GM19467 (cell line): ENCODE results near the gene FARSA.
"Not testable (repeated sequence)": the region's sequence is repeated elsewhere in the genome, so short reads cannot be mapped to it uniquely, and the experiment has no call there.

ENCODE experiments used
- ATAC-seq: cut with Tn5 transposase; IDR thresholded peaks from one replicate; pipeline ENCODE4 v1.9.1; 2021; ENCODE audit warnings: mild to moderate bottlenecking, moderate library complexity; ENCODE audit not compliant: unreplicated experiment

Gene FARSA

DNA sequence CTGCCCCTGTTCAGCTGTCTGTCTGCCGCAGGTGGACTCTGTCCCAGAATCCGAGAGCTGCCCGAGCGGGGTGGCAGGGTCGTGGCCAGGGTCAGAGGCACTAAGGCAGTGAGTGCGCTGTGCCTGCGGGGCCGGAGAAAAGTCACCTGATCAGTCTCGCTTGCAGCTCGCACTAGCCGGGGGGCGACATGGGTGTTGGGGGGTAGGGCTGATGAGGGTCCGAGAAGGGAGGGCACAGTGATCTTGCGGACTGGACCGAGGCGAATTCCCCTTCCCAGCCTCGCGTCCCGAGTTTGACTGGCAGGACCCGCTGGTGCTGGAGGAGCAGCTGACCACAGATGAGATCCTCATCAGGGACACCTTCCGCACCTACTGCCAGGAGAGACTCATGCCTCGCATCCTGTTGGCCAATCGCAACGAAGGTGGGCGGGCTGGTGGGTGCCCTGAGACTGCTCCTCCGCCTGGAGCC lies 41.9 kb downstream of the FARSA start:
- no peak for ATAC-seq

- ATAC-seq: peak; percentile 87
Measured at GRCh38 chr19:12890787-12891552, 42.5 kb downstream of the FARSA start, which contains the start of gene GCDH. TSS of gene GCDH (plus strand) at chr19:12891160. CDS start at chr19:12891305, 145 bp downstream.

GRCh38 chr19:12890299-12890786 lies 43.2 kb downstream of the FARSA start:
- ATAC-seq: not testable (repeated sequence)

DNA sequence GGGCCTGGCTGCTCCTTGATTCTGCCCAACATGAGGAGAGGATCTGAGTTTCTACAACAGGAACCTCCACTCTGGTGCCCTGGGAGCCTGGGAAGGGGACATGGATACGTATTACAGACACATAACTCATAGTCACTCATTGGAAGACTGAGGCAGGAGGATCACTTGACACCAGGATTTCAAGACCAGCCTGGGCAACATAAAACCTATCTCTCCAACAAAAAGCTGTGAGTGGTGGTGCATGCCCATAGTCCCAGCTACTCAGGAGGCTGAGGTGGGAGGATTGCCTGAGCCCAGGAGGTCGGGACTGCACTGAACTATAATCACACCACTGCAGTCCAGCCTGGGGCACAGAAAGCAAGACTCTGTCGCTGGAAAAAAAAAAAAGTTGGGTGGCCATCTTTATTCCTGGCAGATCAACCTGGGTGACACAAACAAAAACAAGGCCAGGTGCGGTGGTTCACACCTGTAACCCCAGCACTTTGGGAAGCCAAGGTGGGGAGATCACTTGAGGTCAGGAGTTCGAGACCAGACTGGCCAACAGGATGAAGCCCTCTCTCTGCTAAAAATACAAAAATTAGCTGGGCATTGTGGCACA lies 45.4 kb downstream of the FARSA start:
- no peak for ATAC-seq

GRCh38 chr19:12886969-12887747 lies 46.4 kb downstream of the FARSA start, which contains the start of gene KLF1:
TSS of gene KLF1 (minus strand) at chr19:12887201. CDS start at chr19:12887140, 61 bp downstream.
- ATAC-seq: no peak

DNA sequence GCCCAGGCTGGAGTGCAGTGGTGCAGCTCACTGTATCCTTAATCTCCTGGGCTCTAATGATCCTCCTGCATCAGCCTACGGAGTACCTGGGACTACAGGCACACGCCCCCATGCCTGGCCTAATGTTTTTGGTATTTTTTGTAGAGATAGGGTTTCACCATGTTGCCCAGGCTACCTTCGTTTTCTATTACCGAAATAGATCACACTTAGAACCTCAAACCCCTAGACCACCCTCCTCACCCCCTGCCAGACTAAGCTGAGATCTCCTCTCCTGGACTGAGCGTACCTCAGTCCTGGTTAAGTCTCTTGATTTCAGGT lies 46.9 kb downstream of the FARSA start:
- no peak for ATAC-seq

- no peak for ATAC-seq
Measured at GRCh38 chr19:12885749-12886650, 47.5 kb downstream of the FARSA start.

DNA sequence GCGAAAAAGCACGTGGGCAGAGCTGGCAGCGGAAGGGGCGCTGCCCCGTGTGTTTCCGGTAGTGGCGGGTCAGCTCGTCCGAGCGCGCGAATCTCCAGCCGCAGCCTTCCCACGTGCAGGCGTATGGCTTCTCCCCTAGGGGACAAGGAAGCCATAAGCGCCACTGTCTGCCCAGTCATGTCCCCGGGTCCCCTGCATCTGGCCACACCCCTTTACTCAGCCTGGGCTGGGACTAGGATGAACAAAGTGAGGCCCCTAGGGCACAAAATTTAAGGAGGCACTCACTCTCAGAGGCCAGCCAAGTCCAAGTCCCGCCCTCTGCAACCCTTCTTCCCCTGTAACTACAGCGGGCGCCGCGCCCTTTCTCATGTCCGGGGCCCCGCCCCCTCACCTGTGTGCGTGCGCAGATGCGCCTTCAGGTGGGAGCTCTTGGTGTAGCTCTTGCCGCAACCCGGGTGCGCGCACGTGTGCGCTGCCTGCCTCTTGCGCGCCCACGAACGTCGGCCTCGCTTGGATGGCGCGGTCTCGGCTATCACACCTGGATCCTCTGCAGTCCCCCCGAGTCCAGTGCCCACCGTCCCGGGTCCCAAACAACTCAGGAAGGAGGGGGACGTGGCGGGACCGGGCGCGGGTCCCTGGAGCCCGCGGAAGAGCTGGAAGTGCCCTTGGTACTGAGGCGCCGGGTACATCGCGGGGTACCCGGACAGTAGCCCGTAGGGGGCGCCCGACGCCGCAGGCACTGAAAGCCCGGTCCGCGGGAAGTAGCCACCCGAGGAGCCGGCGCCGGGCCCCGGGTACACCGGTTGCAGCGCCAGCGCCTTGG lies 48.4 kb downstream of the FARSA start:
- ATAC-seq: peak; percentile 34

DNA sequence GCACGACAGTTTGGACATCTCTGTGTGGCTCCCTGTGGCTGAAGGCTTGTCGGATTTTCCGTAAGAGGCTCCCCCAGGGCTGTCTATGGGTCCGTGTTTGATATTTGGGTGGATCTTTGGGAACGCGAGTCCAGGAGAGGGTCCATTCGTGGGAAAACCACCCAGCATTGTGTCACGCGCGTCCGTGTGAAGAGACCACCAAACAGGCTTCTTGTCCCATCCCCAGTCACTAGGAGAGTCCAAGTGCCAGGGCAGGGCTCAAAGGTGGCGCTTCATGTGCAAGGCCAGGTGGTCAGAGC lies 48.9 kb downstream of the FARSA start:
- no peak for ATAC-seq

GRCh38 chr19:12884202-12884601 lies 49.3 kb downstream of the FARSA start:
- ATAC-seq: no peak

DNA sequence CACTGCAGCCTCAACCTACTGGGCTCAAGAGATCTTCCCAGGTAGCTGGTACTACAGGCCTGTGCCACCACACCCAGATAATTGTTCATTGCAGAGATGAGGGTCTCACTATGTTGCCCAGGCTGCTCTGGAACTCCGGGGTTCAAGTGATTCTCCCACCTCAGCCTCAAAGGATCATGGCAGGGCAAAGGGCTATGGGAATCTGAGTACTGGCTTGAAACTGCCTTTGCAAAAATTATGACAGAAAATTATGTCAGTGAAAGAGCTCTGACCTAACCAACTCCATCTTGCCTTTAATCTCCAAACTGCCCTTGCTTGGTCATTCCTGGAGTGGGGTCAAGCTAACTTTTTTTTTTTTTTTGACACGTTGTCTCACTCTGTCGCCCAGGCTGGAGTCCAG lies 50.9 kb downstream of the FARSA start:
- ATAC-seq: no peak

DNA sequence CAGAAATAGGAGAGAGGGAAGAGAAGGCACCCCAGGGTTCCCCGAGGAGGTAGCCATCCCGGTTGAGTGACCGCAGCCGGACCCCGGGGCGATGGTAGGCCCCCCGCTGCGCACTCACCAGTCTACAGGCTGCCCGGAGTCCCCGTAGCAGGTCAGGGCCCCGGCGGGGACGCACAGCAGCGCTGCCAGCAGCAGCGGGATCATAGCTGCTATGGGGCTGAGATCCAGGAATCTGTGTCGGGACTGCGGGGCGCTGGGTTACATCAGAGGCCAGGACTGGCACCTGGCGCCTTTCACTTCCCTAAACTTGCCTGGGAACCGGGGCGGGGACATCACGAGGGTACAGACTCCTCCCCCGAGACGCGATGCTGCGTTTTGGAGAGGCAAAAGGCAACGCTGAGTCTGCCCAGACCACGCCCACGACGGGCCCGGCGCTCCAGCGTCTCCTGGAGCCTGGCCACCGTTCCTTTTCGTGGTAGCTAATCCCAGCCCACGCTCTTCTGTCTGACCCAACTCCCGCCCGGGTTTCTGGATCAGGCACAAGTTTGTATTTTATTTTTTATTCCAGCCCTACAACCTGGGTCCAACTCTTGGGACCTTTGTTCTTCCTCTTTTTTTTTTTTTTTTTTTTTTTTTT lies 52.2 kb downstream of the FARSA start, which contains the start of gene DNASE2:
DNASE2 (minus strand) TSS at position 278 of the 637 bp plus-strand sequence; CDS start at position 204, 74 bp downstream.
- ATAC-seq: peak; percentile 76

GRCh38 chr19:12880551-12881171 lies 52.9 kb downstream of the FARSA start:
- peak; percentile 9 for ATAC-seq

DNA sequence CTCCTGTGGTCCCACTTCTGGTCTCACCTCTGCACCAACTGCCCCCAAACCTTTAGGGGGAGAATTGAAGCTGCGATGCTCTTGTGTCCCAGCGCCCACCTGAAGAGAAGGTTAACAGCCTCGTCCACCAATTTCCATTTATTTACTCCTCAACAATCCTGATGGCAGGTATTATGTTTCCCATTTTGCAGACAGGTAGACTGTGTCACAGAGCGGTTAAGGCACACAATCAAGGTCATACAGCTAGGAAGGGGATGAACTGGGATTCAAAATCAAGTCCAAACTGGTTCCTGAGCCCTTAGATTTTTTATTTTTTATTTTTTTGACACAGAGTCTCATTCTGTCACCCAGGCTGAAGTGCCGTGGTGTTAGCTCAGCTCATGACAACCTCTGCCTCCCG lies 58.4 kb downstream of the FARSA start:
- ATAC-seq: no peak

- ATAC-seq: no peak
Measured at GRCh38 chr19:12873891-12874745, 59.4 kb downstream of the FARSA start.

DNA sequence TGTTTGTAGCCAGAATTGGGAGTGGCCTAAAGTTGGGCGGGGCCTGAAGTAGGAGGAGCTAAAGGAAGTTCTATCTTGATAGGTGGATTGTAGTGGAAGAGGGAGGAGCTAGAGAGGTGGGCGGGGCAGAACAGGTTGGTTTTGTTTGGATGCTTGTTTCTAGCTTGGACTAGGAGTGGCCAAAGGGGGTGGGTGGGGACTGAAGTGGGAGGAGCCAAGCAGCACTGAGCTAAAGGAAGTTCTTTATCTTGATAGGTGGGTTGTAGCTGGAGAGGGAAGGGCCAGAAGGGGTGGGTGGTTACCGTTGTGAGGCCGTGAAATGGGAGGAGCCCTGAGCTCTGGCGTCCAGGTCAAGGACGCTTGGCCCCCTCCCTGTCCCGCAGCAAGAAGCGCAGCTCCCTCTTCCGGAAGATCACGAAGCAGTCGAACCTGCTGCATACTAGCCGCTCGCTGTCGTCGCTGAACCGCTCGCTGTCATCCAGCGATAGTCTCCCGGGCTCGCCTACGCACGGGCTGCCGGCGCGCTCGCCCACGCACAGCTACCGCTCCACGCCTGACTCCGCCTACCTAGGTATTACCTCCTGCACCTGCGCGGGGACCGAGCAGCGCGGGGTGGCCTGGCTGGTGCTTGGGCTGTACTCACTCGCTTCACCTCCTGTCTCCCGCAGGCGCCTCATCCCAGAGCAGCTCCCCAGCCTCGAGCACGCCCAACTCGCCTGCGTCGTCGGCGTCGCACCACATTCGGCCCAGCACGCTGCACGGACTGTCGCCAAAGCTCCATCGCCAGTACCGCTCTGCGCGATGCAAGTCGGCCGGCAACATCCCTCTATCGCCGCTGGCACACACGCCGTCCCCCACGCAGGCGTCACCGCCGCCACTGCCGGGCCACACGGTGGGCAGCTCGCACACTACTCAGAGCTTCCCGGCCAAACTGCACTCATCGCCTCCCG lies 60.3 kb downstream of the FARSA start:
- no peak for ATAC-seq
